NK-92 (cell line): ENCODE data around the gene NTM.

Experiments used
- DNase-seq: peaks from one replicate; lab custom pipeline; 2025; ENCODE audit not compliant: unreplicated experiment; lab: John Stamatoyannopoulos, UW

The NTM gene

GRCh38 chr11:131938351-131938751 lies 567.9 kb downstream of the NTM start:
- DNase-seq: no peak

GRCh38 chr11:131940126-131940525 lies 569.7 kb downstream of the NTM start:
- no peak for DNase-seq

- no peak for DNase-seq
These were observed 572.5 kb downstream of the NTM start for GRCh38 chr11:131942878-131943277.

- DNase-seq: no peak
These were observed 572.9 kb downstream of the NTM start for GRCh38 chr11:131943295-131943694.

GRCh38 chr11:131944736-131945135 lies 574.3 kb downstream of the NTM start:
- DNase-seq: no peak

- no peak for DNase-seq
These were observed 575.3 kb downstream of the NTM start for GRCh38 chr11:131945706-131946105.

GRCh38 chr11:131947511-131947910 lies 577.1 kb downstream of the NTM start:
- no peak for DNase-seq

GRCh38 chr11:131951121-131951520 lies 580.7 kb downstream of the NTM start:
- no peak for DNase-seq

GRCh38 chr11:131954146-131954545 lies 583.7 kb downstream of the NTM start:
- DNase-seq: no peak

GRCh38 chr11:131955904-131956303 lies 585.5 kb downstream of the NTM start:
- no peak for DNase-seq

- DNase-seq: no peak
These were observed 586.8 kb downstream of the NTM start for GRCh38 chr11:131957201-131957600.

GRCh38 chr11:131957875-131958274 lies 587.5 kb downstream of the NTM start:
- no peak for DNase-seq

GRCh38 chr11:131962818-131963217 lies 592.4 kb downstream of the NTM start:
- DNase-seq: no peak

- DNase-seq: no peak
These were observed 594.5 kb downstream of the NTM start for GRCh38 chr11:131964698-131965483.

GRCh38 chr11:131965504-131965903 lies 595.1 kb downstream of the NTM start:
- no peak for DNase-seq

- no peak for DNase-seq
These were observed 596.3 kb downstream of the NTM start for GRCh38 chr11:131966667-131967066.

GRCh38 chr11:131969261-131969660 lies 598.8 kb downstream of the NTM start:
- DNase-seq: no peak

GRCh38 chr11:131973061-131973460 lies 602.6 kb downstream of the NTM start:
- no peak for DNase-seq

- no peak for DNase-seq
These were observed 605.2 kb downstream of the NTM start for GRCh38 chr11:131975619-131976018.

GRCh38 chr11:131976021-131976420 lies 605.6 kb downstream of the NTM start:
- DNase-seq: no peak

- DNase-seq: no peak
These were observed 606.8 kb downstream of the NTM start for GRCh38 chr11:131977231-131977630.

- DNase-seq: no peak
These were observed 607.4 kb downstream of the NTM start for GRCh38 chr11:131977854-131978253.

- no peak for DNase-seq
These were observed 607.9 kb downstream of the NTM start for GRCh38 chr11:131978351-131978750.
